ENCODE results near the gene MPZL1.

MPZL1 gene

GRCh38 chr1:167744901-167745300 is 23.1 kb downstream of the MPZL1 start:
- DNase-seq (ENCODE audit: extremely low read depth, insufficient read length) = no peak

GRCh38 chr1:167746013-167746672 is 24.4 kb downstream of the MPZL1 start:
- Histone ChIP-seq H3K27me3 (replicated peaks; ENCODE audit: control insufficient read depth, insufficient read depth, low read length) (no peaks in the 10 kb centered on the region), H3K4me3 (replicated peaks; ENCODE audit: low read depth, low read length) (no peak overlapping the region), H3K36me3 (ENCODE audit: control insufficient read depth, insufficient read depth, low read length) (no peaks in the 10 kb centered on the region)
- TF ChIP-seq CTCF (IDR thresholded peaks at IDR 0.05; ENCODE audit: insufficient read depth, low read length, poor library complexity, severe bottlenecking) = no peak
- DNase-seq (ENCODE audit: extremely low read depth, insufficient read length) = no peak

More at GRCh38 chr1:167744901-167745300, 23.1 kb downstream of the MPZL1 start:
- TF ChIP-seq CTCF (IDR thresholded peaks at IDR 0.05; ENCODE audit: insufficient read depth, low read length, poor library complexity, severe bottlenecking) = no peak
- Histone ChIP-seq H3K36me3 (ENCODE audit: control insufficient read depth, insufficient read depth, low read length) (no peaks in the 10 kb centered on the region), H3K4me3 (replicated peaks; ENCODE audit: low read depth, low read length) (no peak overlapping the region), H3K27me3 (replicated peaks; ENCODE audit: control insufficient read depth, insufficient read depth, low read length) (no peaks in the 10 kb centered on the region)

GRCh38 chr1:167746988-167747655 is 25.3 kb downstream of the MPZL1 start:
- no peak for DNase-seq (ENCODE audit: extremely low read depth, insufficient read length)
- no peak overlapping the region for H3K4me3 ChIP-seq (replicated peaks; ENCODE audit: low read depth, low read length)
- TF ChIP-seq CTCF (IDR thresholded peaks at IDR 0.05; ENCODE audit: insufficient read depth, low read length, poor library complexity, severe bottlenecking) = no peak
- no peaks in the 10 kb centered on the region for H3K27me3 ChIP-seq (replicated peaks; ENCODE audit: control insufficient read depth, insufficient read depth, low read length)
- H3K36me3 ChIP-seq (ENCODE audit: control insufficient read depth, insufficient read depth, low read length) = no peaks in the 10 kb centered on the region

- Histone ChIP-seq H3K4me3 (replicated peaks; ENCODE audit: low read depth, low read length) (no peak overlapping the region), H3K27me3 (replicated peaks; ENCODE audit: control insufficient read depth, insufficient read depth, low read length) (no peaks in the 10 kb centered on the region), H3K36me3 (ENCODE audit: control insufficient read depth, insufficient read depth, low read length) (no peaks in the 10 kb centered on the region)
- no peak for DNase-seq (ENCODE audit: extremely low read depth, insufficient read length)
- TF ChIP-seq CTCF (IDR thresholded peaks at IDR 0.05; ENCODE audit: insufficient read depth, low read length, poor library complexity, severe bottlenecking) = no peak
Measured at GRCh38 chr1:167747988-167748387, 26.2 kb downstream of the MPZL1 start.

- DNase-seq (ENCODE audit: extremely low read depth, insufficient read length) = no peak
- H3K36me3 ChIP-seq (ENCODE audit: control insufficient read depth, insufficient read depth, low read length) = no peaks in the 10 kb centered on the region
- no peak for TF ChIP-seq CTCF (IDR thresholded peaks at IDR 0.05; ENCODE audit: insufficient read depth, low read length, poor library complexity, severe bottlenecking)
- H3K4me3 ChIP-seq (replicated peaks; ENCODE audit: low read depth, low read length) = no peak overlapping the region
- no peaks in the 10 kb centered on the region for H3K27me3 ChIP-seq (replicated peaks; ENCODE audit: control insufficient read depth, insufficient read depth, low read length)
Measured at GRCh38 chr1:167748906-167749305, 27.1 kb downstream of the MPZL1 start.

Data from GM06990 (cell line).